Stimulated activated CD4-positive, alpha-beta T cell treated with anti-CD3 and anti-CD28 coated beads, Interleukin-4, amount 100 ng/mL, for 4 hours (primary cell): Measurements from ENCODE around the gene ACTMAP.
"Not testable (repeated sequence)": the region's sequence is repeated elsewhere in the genome, so short reads cannot be mapped to it uniquely, and the experiment has no call there.

Source experiments
- DNase-seq, 2 experiments: peaks; one replicate each; pipeline ENCODE4 v3.0.0-alpha.2; 2020

The ACTMAP gene

GRCh38 chr19:40775632-40776022, 25.4 kb upstream of the ACTMAP start:
- no peak for DNase-seq

GRCh38 chr19:40774916-40775631, 24.8 kb upstream of the ACTMAP start, which contains the start of gene MIA:
Gene MIA (plus strand): TSS chr19:40775521. CDS start chr19:40775543, 22 bp downstream.
- no peak for DNase-seq

- not testable (repeated sequence) for DNase-seq
These were observed 21.0 kb upstream of the ACTMAP start for GRCh38 chr19:40771101-40771862.

- DNase-seq, result no peak
These were observed 18.6 kb upstream of the ACTMAP start for GRCh38 chr19:40768869-40769268.

GRCh38 chr19:40766385-40766784, 16.1 kb upstream of the ACTMAP start:
- not testable (repeated sequence) for DNase-seq

- DNase-seq, result no peak
These were observed 13.7 kb upstream of the ACTMAP start for GRCh38 chr19:40763963-40764362.

DNA sequence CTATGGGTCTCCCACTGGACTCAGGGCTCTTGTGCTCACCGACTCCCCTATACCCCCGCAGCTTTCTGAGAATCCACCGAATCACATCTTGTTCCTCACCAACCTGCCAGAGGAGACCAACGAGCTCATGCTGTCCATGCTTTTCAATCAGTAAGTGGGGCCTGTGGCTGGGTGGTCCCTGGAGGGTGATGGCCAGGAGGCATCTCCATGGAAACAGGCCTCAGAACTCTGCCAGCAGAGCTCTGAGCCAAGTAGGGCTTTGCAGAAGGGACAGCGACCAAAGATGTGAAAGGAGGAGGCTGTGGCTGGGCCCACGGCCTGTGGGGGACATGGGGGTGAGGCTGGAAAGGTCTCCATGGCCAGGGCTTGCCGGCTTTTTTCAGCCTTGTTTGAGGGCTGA, 13.2 kb upstream of the ACTMAP start:
- DNase-seq, result no peak

- DNase-seq, result no peak
These were observed 12.6 kb upstream of the ACTMAP start for GRCh38 chr19:40762754-40763470.

DNA sequence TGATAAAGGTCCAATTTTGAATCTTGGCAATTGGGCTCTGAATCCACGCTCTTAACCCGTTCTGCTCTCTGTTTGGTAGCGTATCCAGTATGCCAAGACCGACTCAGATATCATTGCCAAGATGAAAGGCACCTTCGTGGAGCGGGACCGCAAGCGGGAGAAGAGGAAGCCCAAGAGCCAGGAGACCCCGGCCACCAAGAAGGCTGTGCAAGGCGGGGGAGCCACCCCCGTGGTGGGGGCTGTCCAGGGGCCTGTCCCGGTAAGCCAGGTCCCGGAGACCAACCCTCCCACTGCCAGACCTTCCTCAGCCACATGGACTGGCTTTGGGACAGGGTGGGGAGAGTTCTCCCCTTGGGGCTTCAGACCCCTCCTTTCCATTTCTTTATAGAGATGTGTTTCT, 9.1 kb upstream of the ACTMAP start:
- DNase-seq, result no peak

- no peak for DNase-seq
These were observed 8.2 kb upstream of the ACTMAP start for GRCh38 chr19:40758491-40758890.

- peak in 1 of 2 experiments; percentile 17 for DNase-seq
These were observed 6.3 kb upstream of the ACTMAP start for GRCh38 chr19:40756502-40757110.

GRCh38 chr19:40755791-40756190, 5.5 kb upstream of the ACTMAP start:
- DNase-seq, result no peak

DNA sequence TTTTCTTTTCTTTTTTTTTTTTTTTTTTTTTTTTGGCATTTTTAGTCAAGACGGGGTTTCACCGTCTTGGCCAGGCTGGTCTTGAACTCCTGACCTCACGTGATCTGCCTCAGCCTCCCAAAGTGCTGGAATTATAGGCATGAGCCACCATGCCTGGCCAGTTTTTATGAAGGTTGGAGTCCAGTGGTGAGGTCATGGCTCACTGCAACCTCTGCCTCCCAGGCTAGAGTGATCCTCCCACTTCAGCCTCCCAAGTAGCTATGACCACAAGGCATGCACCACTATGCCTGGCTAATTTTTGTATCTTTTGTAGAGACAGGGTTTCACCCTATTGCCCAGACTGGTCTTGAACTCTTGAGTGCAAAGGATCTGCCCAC, 5.0 kb upstream of the ACTMAP start:
- DNase-seq, result no peak

- DNase-seq, result peak; percentile 57 to 59
These were observed 4.5 kb upstream of the ACTMAP start for GRCh38 chr19:40754611-40755247.

GRCh38 chr19:40752257-40752781, 2.0 kb upstream of the ACTMAP start:
- DNase-seq, result peak in 1 of 2 experiments; percentile 34

DNA sequence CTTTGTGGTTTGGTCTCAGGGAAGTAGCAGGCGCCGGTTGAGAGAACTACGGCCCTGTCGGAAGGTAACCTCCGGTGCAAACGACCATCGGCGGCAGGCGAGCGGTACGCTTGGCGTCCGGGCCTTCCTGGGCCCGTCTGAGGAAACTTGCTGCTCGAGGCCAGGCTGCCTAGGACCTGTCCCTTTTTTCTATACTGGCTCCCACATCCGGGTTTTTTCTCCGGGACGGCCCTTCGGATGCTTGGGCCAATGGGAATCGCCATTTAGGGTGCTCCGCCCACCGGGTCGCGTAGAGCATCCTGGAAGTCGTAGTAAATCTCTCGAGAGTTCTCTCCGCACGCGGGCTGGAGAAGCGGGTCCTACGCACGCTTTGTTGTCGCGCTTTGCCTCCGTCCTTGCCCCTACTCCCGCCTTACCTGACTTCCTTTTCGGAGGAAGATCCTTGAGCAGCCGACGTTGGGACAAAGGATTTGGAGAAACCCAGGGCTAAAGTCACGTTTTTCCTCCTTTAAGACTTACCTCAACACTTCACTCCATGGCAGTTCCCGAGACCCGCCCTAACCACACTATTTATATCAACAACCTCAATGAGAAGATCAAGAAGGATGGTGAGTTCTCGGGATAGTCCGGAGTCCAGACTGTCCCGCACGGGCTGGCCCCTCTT, 729 bp upstream of the ACTMAP start, which contains the start of gene SNRPA:
TSS of gene SNRPA (plus strand) at position 330 of the 664 bp plus-strand sequence. CDS start at position 536, 206 bp downstream.
- DNase-seq, result peak; percentile 89 to 96

- DNase-seq, result no peak
These were observed 2.7 kb downstream of the ACTMAP start for GRCh38 chr19:40747536-40747935.

- DNase-seq, result no peak
These were observed 4.9 kb downstream of the ACTMAP start for GRCh38 chr19:40745402-40745780.

GRCh38 chr19:40744554-40745401, 5.5 kb downstream of the ACTMAP start:
- DNase-seq, result no peak

DNA sequence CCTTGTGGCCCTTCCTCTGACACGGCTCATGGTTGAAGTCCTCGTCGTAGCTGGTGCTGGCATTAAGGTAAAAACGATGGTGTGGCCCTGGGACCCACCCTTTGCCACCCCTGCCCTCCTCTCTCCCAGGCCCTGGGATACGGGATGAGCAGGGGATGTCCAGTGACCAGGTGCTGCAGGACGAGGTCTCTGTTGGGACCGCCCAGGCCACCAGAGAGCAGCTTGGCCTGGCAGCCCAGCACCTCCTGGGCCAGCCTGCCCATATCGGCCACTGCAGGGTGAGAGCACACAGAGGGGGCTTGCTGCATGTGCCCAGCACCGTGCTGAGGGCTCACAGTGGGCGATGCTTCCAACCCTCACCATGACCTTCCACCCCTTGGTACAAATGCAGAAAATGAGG, 6.4 kb downstream of the ACTMAP start:
- no peak for DNase-seq

DNA sequence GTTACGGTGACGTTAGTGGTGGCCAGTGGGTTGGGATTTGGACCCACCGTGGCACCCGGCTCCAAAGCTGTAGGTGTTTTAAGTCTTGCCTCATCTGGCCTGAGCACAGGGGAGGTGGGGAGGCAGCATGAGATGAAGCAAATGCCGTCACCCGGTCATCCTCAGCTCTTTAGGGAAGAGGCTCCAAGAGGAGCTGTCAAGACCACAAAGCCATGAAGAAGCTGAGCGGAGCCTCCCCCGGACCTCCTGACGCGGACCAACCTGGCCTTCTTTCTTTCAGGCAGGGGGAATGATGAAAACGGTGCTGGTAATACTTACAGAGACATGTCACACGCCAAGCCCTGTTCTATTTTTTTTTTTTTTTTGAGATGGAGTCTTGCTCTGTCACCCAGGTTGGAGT, 7.4 kb downstream of the ACTMAP start:
- no peak for DNase-seq
